ENCODE results near the gene ASL. TPM values are rescaled to one million over a fixed set of nuclear protein-coding genes. Genes with fewer than 3 reads are reported as not detected.
A peak's percentile ranks its signal among the peaks of the same experiment; 100 is the strongest.
"Not testable (repeated sequence)": the region's sequence is repeated elsewhere in the genome, so short reads cannot be mapped to it uniquely, and the experiment has no call there.

The ASL gene
- total RNA-seq, 1 donor from 2014 or later = 48.3 TPM

DNA sequence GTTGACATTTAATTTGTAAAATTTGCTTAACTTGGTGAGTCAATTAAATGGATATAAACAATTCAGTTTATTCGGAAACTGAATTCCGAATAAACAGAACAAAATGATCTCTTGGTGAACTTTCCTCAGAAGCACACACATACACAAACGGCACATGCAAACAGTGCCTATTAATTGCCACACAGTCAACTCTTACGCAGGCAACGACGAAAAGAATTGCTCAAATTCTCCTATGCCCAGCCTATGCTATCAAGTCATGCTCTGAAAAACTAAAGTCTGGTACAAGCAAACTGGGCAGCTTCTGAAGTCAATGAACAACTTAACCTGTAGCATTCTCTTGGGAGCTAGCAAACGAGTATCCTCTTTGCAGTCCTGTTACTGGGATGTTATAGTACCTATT, 38.8 kb upstream of the ASL start:
- Mint-ChIP-seq H3K27ac (ENCODE audit: unreplicated experiment) (no peak overlapping the region), H3K27me3 (ENCODE audit: unreplicated experiment) (peaks cover 1% of the 10 kb centered on the region), H3K4me1 (ENCODE audit: unreplicated experiment) (no peaks in the 10 kb centered on the region), H3K9me3 (ENCODE audit: unreplicated experiment) (no peaks in the 10 kb centered on the region), H3K4me3 (ENCODE audit: unreplicated experiment) (no peak overlapping the region), H3K36me3 (ENCODE audit: low read depth, unreplicated experiment) (no peaks in the 10 kb centered on the region)
- TF ChIP-seq, protein P1, sequence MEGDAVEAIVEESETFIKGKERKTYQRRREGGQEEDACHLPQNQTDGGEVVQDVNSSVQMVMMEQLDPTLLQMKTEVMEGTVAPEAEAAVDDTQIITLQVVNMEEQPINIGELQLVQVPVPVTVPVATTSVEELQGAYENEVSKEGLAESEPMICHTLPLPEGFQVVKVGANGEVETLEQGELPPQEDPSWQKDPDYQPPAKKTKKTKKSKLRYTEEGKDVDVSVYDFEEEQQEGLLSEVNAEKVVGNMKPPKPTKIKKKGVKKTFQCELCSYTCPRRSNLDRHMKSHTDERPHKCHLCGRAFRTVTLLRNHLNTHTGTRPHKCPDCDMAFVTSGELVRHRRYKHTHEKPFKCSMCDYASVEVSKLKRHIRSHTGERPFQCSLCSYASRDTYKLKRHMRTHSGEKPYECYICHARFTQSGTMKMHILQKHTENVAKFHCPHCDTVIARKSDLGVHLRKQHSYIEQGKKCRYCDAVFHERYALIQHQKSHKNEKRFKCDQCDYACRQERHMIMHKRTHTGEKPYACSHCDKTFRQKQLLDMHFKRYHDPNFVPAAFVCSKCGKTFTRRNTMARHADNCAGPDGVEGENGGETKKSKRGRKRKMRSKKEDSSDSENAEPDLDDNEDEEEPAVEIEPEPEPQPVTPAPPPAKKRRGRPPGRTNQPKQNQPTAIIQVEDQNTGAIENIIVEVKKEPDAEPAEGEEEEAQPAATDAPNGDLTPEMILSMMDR (IDR thresholded peaks at IDR 0.05; ENCODE audit: unreplicated experiment) = no peak
- DNase-seq (ENCODE audit: low spot score) = no peak

DNA sequence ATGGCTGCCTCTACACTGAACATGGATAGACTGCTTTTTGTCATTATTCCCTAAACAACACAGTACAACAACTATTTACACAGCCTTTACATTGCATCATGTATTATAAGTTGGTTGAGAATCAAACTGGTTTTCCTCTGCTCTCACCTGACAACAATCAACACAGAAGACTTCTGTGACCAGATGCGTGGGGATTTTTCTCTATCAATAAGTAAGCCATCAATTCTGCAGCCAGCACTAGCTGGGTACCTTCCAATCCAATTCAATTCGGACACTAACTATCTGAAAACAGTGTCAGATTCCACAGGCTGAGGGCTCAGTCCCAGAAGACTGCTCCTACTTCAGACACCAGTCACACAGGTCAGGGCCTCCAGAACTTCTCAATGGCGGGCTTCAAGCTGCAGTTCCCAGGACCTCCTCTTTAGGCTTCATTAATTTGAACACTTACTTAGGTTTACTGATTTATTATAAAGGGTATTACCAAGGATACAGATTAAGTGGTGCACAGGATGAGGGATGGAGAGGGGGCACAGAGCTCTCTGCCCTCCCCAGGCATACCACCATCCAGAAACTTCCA, 36.4 kb upstream of the ASL start:
- H3K27ac Mint-ChIP-seq (ENCODE audit: unreplicated experiment) = no peak overlapping the region
- H3K27me3 Mint-ChIP-seq (ENCODE audit: unreplicated experiment) = peaks cover 1% of the 10 kb centered on the region
- H3K36me3 Mint-ChIP-seq (ENCODE audit: low read depth, unreplicated experiment) = no peaks in the 10 kb centered on the region
- TF ChIP-seq, protein P1 (IDR thresholded peaks at IDR 0.05; ENCODE audit: unreplicated experiment) = no peak
- no peaks in the 10 kb centered on the region for H3K9me3 Mint-ChIP-seq (ENCODE audit: unreplicated experiment)
- DNase-seq (ENCODE audit: low spot score) = no peak
- no peak overlapping the region for H3K4me3 Mint-ChIP-seq (ENCODE audit: unreplicated experiment)
- no peaks in the 10 kb centered on the region for H3K4me1 Mint-ChIP-seq (ENCODE audit: unreplicated experiment)

DNA sequence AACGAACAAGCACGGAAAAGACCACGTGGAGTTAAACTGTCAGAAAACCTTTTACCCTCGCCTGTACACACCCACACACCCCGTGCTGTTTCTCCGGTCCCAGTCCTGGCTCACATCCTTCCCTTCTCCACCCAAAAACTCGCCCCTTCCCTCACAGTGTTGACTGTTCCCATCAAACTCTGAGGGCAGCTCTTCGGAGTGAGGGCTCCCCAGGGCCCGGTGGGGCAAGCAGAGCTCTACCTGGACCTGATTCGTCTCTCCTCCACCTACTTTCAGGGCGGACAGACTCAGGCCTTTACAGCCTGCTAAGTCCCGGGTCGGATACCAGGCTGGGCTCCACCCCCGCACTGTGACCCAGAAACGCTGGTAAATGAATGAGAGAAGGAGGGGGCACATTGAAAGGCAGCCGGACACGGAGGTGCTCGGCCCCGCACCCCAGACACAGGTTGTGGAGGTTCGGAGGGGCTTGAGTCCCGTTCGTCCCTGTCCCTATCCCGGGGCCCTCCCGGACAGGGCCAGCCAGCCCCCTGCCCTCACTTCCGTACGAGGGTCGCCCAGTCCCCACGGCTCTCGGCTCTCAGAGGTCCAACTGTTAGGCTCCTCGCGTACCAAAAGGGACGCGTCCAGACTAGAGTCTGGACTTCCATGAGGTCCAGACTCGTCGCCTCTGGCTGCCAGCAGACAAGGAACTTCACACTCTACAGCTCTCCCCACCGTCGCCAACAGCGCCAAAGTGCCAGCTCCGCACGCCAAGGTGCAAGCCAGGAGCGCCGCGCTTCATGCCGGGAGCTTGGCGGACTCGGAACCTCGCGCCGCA, 31.7 kb upstream of the ASL start:
- peak; percentile 41 for DNase-seq (ENCODE audit: low spot score)
- no peaks in the 10 kb centered on the region for H3K4me1 Mint-ChIP-seq (ENCODE audit: unreplicated experiment)
- H3K27me3 Mint-ChIP-seq (ENCODE audit: unreplicated experiment) = peaks cover 1% of the 10 kb centered on the region
- no peak overlapping the region for H3K4me3 Mint-ChIP-seq (ENCODE audit: unreplicated experiment)
- H3K36me3 Mint-ChIP-seq (ENCODE audit: low read depth, unreplicated experiment) = peaks cover 3% of the 10 kb centered on the region
- H3K27ac Mint-ChIP-seq (ENCODE audit: unreplicated experiment) = no peak overlapping the region
- H3K9me3 Mint-ChIP-seq (ENCODE audit: unreplicated experiment) = no peaks in the 10 kb centered on the region
- TF ChIP-seq, protein P1 (IDR thresholded peaks at IDR 0.05; ENCODE audit: unreplicated experiment) = no peak

DNA sequence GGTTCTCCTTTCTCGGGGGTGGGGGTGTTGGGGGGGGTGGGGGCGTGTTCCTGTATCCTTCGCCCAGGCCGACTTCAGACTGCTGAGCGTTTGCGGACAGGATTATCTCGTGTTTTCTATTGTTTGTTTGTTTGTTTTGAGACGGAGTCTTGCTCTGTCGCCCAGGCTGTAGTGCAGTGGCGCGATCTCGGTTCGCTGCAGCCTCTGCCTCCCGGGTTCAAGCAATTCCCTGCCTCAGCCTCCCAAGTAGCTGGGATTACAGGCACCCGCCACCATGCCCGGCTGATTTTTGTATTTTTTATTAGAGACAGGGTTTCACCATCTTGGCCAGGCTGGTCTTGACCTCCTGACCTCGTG, 31.1 kb upstream of the ASL start:
- H3K9me3 Mint-ChIP-seq (ENCODE audit: unreplicated experiment); H3K36me3 Mint-ChIP-seq (ENCODE audit: low read depth, unreplicated experiment); DNase-seq (ENCODE audit: low spot score); H3K27ac Mint-ChIP-seq (ENCODE audit: unreplicated experiment); H3K4me3 Mint-ChIP-seq (ENCODE audit: unreplicated experiment); H3K27me3 Mint-ChIP-seq (ENCODE audit: unreplicated experiment); H3K4me1 Mint-ChIP-seq (ENCODE audit: unreplicated experiment): not testable (repeated sequence)

DNA sequence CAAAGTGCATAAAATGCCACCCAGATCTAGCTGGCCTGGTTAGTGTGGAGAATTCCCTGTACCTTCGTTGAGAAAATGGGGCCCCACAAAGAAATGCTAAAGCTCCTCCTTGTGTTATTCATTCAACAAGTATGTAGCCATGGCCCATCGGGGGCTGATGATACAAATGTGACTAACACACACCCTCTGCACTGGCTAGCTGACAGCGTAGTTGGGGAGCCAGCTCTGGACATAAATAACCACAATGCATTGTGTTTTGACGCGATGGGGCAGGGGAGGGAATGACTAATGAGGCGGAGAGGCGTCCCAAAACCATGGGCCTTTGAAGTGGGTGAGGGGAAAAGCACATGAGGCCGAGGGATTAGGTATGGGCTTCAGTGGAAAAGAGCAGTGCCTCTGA, 28.2 kb upstream of the ASL start:
- H3K4me1 Mint-ChIP-seq (ENCODE audit: unreplicated experiment) = no peaks in the 10 kb centered on the region
- H3K27me3 Mint-ChIP-seq (ENCODE audit: unreplicated experiment) = no peaks in the 10 kb centered on the region
- no peak overlapping the region for H3K4me3 Mint-ChIP-seq (ENCODE audit: unreplicated experiment)
- H3K36me3 Mint-ChIP-seq (ENCODE audit: low read depth, unreplicated experiment) = peaks cover 3% of the 10 kb centered on the region
- H3K9me3 Mint-ChIP-seq (ENCODE audit: unreplicated experiment) = no peaks in the 10 kb centered on the region
- TF ChIP-seq, protein P1 (IDR thresholded peaks at IDR 0.05; ENCODE audit: unreplicated experiment) = no peak
- no peak for DNase-seq (ENCODE audit: low spot score)
- no peak overlapping the region for H3K27ac Mint-ChIP-seq (ENCODE audit: unreplicated experiment)

DNA sequence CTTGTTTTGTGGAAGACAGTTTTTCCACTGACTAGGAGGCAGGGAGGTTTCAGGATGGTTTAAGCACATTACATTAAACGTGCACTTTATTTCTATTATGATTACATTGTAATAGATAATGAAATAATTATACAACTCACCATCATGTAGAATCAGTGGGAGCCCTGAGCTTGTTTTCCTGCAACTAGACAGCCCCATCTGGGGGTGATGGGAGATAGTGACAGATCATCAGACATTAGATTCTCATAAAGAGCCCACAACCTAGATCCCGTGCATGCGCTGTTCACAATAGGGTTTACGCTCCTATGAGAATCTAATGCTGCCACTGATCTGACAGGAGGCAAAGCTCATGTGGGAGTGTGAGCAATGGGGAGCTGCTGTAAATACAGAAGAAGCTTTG, 25.7 kb upstream of the ASL start:
- not testable (repeated sequence) for H3K27me3 Mint-ChIP-seq (ENCODE audit: unreplicated experiment); H3K9me3 Mint-ChIP-seq (ENCODE audit: unreplicated experiment); H3K4me3 Mint-ChIP-seq (ENCODE audit: unreplicated experiment); H3K4me1 Mint-ChIP-seq (ENCODE audit: unreplicated experiment); DNase-seq (ENCODE audit: low spot score); H3K36me3 Mint-ChIP-seq (ENCODE audit: low read depth, unreplicated experiment); H3K27ac Mint-ChIP-seq (ENCODE audit: unreplicated experiment)

All from endothelial cell (in vitro differentiated cells).